H9 (cell line): ENCODE measurements around the gene SNN. TPM values are rescaled to one million over a fixed set of nuclear protein-coding genes. Genes with fewer than 3 reads are reported as not detected.

Source experiments
- DNase-seq: peaks from one replicate; pipeline ENCODE4 v3.0.0-alpha.2; 2017
- H2AFZ ChIP-seq: one replicate; pipeline ENCODE4 v1.6.1; 2013; ENCODE audit warnings: mild to moderate bottlenecking, low read length, control low read depth, moderate library complexity
- H2AK5ac ChIP-seq: 2 replicates; pipeline ENCODE4 v1.6.1; 2013; ENCODE audit warnings: low read length, control low read depth, mixed read lengths; ENCODE audit not compliant: insufficient read length
- H2BK120ac ChIP-seq: one replicate; pipeline ENCODE4 v1.6.1; 2013; ENCODE audit warnings: low read depth, mild to moderate bottlenecking, low read length, control low read depth, inconsistent platforms; ENCODE audit not compliant: poor library complexity, severe bottlenecking
- H2BK12ac ChIP-seq: 2 replicates; pipeline ENCODE4 v1.6.1; 2013; ENCODE audit warnings: low read length, control low read depth, mixed read lengths, low read depth; ENCODE audit not compliant: insufficient read length
- H2BK15ac ChIP-seq: 2 replicates; pipeline ENCODE4 v1.6.1; 2013; ENCODE audit warnings: low read depth, low read length, control low read depth
- H2BK20ac ChIP-seq: one replicate; pipeline ENCODE4 v1.6.1; 2013; ENCODE audit warnings: low read depth, mild to moderate bottlenecking, low read length, control low read depth, inconsistent platforms; ENCODE audit not compliant: poor library complexity, severe bottlenecking
- H2BK5ac ChIP-seq: 2 replicates; pipeline ENCODE4 v1.6.1; 2013; ENCODE audit warnings: low read length, control low read depth, mixed read lengths; ENCODE audit not compliant: insufficient read length
- H3K14ac ChIP-seq: 2 replicates; pipeline ENCODE4 v1.6.1; 2013; ENCODE audit warnings: low read length, control low read depth; ENCODE audit not compliant: insufficient read depth
- H3K18ac ChIP-seq: 2 replicates; pipeline ENCODE4 v1.6.1; 2013; ENCODE audit warnings: low read depth, mild to moderate bottlenecking, mixed read lengths, low read length, control low read depth; ENCODE audit not compliant: insufficient read length
- H3K23ac ChIP-seq: 2 replicates; pipeline ENCODE4 v1.6.1; 2013; ENCODE audit warnings: low read length, control low read depth, mixed read lengths, low read depth; ENCODE audit not compliant: insufficient read length
- H3K23me2 ChIP-seq: 2 replicates; pipeline ENCODE4 v1.6.1; 2013; ENCODE audit warnings: low read depth, mild to moderate bottlenecking, mixed read lengths, low read length, control low read depth; ENCODE audit not compliant: insufficient read length, poor library complexity, severe bottlenecking
- H3K27ac ChIP-seq: 2 replicates; pipeline ENCODE4 v1.5.1; 2013; ENCODE audit warnings: low read length, control low read depth, mixed read lengths, low read depth; ENCODE audit not compliant: insufficient read length
- H3K27me3 ChIP-seq: 2 replicates; pipeline ENCODE4 v1.6.1; 2013; ENCODE audit warnings: low read length, control low read depth, inconsistent platforms; ENCODE audit not compliant: insufficient read depth
- H3K4ac ChIP-seq: 2 replicates; pipeline ENCODE4 v1.6.1; 2013; ENCODE audit warnings: low read depth, mild to moderate bottlenecking, control low read depth, inconsistent platforms, low read length, moderate library complexity
- H3K4me1 ChIP-seq: 2 replicates; pipeline ENCODE4 v1.6.1; 2013; ENCODE audit warnings: low read length, control low read depth, inconsistent platforms; ENCODE audit not compliant: insufficient read depth
- H3K4me2 ChIP-seq: 2 replicates; pipeline ENCODE4 v1.6.1; 2013; ENCODE audit warnings: low read length, control low read depth, mixed read lengths; ENCODE audit not compliant: insufficient read length, insufficient read depth
- H3K56ac ChIP-seq: 2 replicates; pipeline ENCODE4 v1.6.1; 2013; ENCODE audit warnings: low read depth, mild to moderate bottlenecking, mixed read lengths, low read length, control low read depth; ENCODE audit not compliant: insufficient read length
- H3K79me1 ChIP-seq: 2 replicates; pipeline ENCODE4 v1.6.1; 2013; ENCODE audit warnings: low read depth, mild to moderate bottlenecking, moderate library complexity, low read length, control low read depth, inconsistent platforms; ENCODE audit not compliant: insufficient read depth, poor library complexity, severe bottlenecking
- H3K79me2 ChIP-seq: 2 replicates; pipeline ENCODE4 v1.6.1; 2013; ENCODE audit warnings: low read length, control low read depth, inconsistent platforms; ENCODE audit not compliant: insufficient read depth
- H3K9ac ChIP-seq: 2 replicates; pipeline ENCODE4 v1.6.1; 2013; ENCODE audit warnings: low read length, control low read depth, mixed read lengths; ENCODE audit not compliant: insufficient read length; ENCODE audit errors: extremely low read depth
- H3K9me3 ChIP-seq: one replicate; pipeline ENCODE4 v1.6.1; 2013; ENCODE audit warnings: low read depth, low read length, inconsistent platforms; ENCODE audit not compliant: control insufficient read depth
- H3T11ph ChIP-seq: one replicate; pipeline ENCODE4 v1.6.1; 2013; ENCODE audit warnings: mild to moderate bottlenecking, low read length, control low read depth, inconsistent platforms
- H4K20me1 ChIP-seq: one replicate; pipeline ENCODE4 v1.6.1; 2013; ENCODE audit not compliant: control insufficient read depth, insufficient read length, insufficient read depth
- H4K5ac ChIP-seq: 2 replicates; pipeline ENCODE4 v1.6.1; 2013; ENCODE audit warnings: low read depth, mild to moderate bottlenecking, mixed read lengths, low read length, control low read depth; ENCODE audit not compliant: insufficient read length
- H4K8ac ChIP-seq: replicated peaks from 2 replicates; pipeline ENCODE4 v1.6.1; 2013; ENCODE audit warnings: low read length, control low read depth, mixed read lengths, low read depth; ENCODE audit not compliant: insufficient read length
- H4K91ac ChIP-seq: 2 replicates; pipeline ENCODE4 v1.6.1; 2013; ENCODE audit warnings: low read depth, mild to moderate bottlenecking, moderate library complexity, mixed read lengths, low read length, control low read depth; ENCODE audit not compliant: insufficient read length
- H3K27ac Mint-ChIP-seq, 3 experiments: 2 replicates in 2 of 3; 3 replicates in 1 of 3; pipeline ENCODE4 v1.8.0; 2020 to 2021; ENCODE audit warnings: mixed read lengths in 3 of 3, mild to moderate bottlenecking in 1 of 3, moderate library complexity in 1 of 3
- H3K27me3 Mint-ChIP-seq: 2 replicates; pipeline ENCODE4 v1.8.0; 2021; ENCODE audit warnings: low read depth, mild to moderate bottlenecking, moderate library complexity, mixed read lengths
- H3K36me3 Mint-ChIP-seq, 3 experiments: 2 replicates in 2 of 3; 3 replicates in 1 of 3; pipeline ENCODE4 v1.8.0; 2020 to 2021; ENCODE audit warnings: low read depth in 3 of 3, mixed read lengths in 3 of 3; ENCODE audit not compliant: insufficient read depth in 1 of 3
- H3K4me1 Mint-ChIP-seq, 2 experiments: 2 replicates each; pipeline ENCODE4 v1.8.0; 2020; ENCODE audit warnings: mixed read lengths in 2 of 2
- H3K4me3 Mint-ChIP-seq, 2 experiments: 2 replicates in 1 of 2; 3 replicates in 1 of 2; pipeline ENCODE4 v1.8.0; 2020 to 2021; ENCODE audit warnings: mild to moderate bottlenecking in 2 of 2, mixed read lengths in 2 of 2, moderate library complexity in 1 of 2
- H3K9me3 Mint-ChIP-seq, 2 experiments: 2 replicates in 1 of 2; 3 replicates in 1 of 2; pipeline ENCODE4 v1.8.0; 2020; ENCODE audit warnings: mild to moderate bottlenecking in 2 of 2, mixed read lengths in 2 of 2, moderate library complexity in 1 of 2
- WGBS: extraction: QIAGEN DNeasy Blood & Tissue Kit; methylation state at CpG from one replicate; pipeline ENCODE4 v1.1.7; 2013; ENCODE audit warnings: missing lambda C conversion rate, low lambda C conversion rate, mixed read lengths; ENCODE audit not compliant: insufficient read length; ENCODE audit errors: extremely low coverage; 5-methylcytosine and 5-hydroxymethylcytosine counted together
- total RNA-seq: library from RNA; stranded (reverse); gene quantifications from 2 replicates; pipeline ENCODE4 v1.2.1, GENCODE V29; 2021
- TF ChIP-seq, protein P1 (sequence below): fragments of 200-600 bp; sonication (generic); conservative IDR thresholded peaks from 3 replicates; pipeline ENCODE4 v1.8.0; 2021; ENCODE audit warnings: antibody characterized with exemption, mild to moderate bottlenecking

The SNN gene
- total RNA-seq, 1 experiment from 2014 or later: 44.2 TPM

DNA sequence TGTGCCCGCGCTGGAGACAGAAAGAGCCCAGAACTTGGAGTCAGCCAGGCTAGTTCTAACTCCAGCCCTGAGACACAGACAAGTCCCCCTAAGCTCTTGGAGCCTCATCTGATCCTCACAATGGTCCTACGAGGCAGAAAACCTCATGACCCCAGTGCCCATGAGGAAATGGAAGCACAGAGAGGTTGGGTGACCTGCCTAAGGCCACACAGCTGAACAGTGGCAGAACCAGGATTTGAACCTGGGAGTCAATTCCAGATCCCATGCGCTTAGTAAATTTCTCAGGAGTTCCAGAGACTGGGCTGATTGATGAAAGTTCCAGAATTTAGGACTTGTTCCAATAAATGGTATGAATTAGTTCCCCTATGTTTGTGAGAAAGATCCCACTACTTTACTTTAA lies 42.5 kb upstream of the SNN start:
- Histone ChIP-seq H3K4me2 (no peak overlapping the region), H3K27ac (no peak overlapping the region), H2BK5ac (no peak overlapping the region), H2BK12ac (no peak overlapping the region), H2BK120ac (no peak overlapping the region), H3K79me1 (no peaks in the 10 kb centered on the region), H3K56ac (no peak overlapping the region), H3K23ac (no peak overlapping the region), H3K9ac (no peak overlapping the region), H3K9me3 (no peaks in the 10 kb centered on the region), H2AFZ (no peak overlapping the region), H2BK15ac (no peak overlapping the region), H3K14ac (no peak overlapping the region), H3K4me1 (no peaks in the 10 kb centered on the region), H4K5ac (no peak overlapping the region), H2AK5ac (no peak overlapping the region), H3K4ac (no peak overlapping the region), H4K91ac (no peak overlapping the region), H3K27me3 (no peaks in the 10 kb centered on the region), H4K20me1 (no peaks in the 10 kb centered on the region), H3K79me2 (no peaks in the 10 kb centered on the region), H3T11ph (no peak overlapping the region), H3K18ac (no peak overlapping the region), H4K8ac (no peak overlapping the region), H3K23me2 (no peaks in the 10 kb centered on the region), H2BK20ac (no peak overlapping the region)
- H3K27me3 Mint-ChIP-seq: peaks cover 1% of the 10 kb centered on the region; the same call in 1 of the 2 replicates
- no peak overlapping the region for H3K4me3 Mint-ChIP-seq
- DNase-seq: no peak
- WGBS: no CpG with 5 or more reads among the region's 4 CpGs
- H3K4me1 Mint-ChIP-seq: peaks cover 21 to 24% of the 10 kb centered on the region in 2 experiments
- 0 out of 7 replicates have a peak overlapping the region, but pooled peaks of 1 of the 3 experiments have one; percentile 25 for H3K27ac Mint-ChIP-seq
- TF ChIP-seq, protein P1, sequence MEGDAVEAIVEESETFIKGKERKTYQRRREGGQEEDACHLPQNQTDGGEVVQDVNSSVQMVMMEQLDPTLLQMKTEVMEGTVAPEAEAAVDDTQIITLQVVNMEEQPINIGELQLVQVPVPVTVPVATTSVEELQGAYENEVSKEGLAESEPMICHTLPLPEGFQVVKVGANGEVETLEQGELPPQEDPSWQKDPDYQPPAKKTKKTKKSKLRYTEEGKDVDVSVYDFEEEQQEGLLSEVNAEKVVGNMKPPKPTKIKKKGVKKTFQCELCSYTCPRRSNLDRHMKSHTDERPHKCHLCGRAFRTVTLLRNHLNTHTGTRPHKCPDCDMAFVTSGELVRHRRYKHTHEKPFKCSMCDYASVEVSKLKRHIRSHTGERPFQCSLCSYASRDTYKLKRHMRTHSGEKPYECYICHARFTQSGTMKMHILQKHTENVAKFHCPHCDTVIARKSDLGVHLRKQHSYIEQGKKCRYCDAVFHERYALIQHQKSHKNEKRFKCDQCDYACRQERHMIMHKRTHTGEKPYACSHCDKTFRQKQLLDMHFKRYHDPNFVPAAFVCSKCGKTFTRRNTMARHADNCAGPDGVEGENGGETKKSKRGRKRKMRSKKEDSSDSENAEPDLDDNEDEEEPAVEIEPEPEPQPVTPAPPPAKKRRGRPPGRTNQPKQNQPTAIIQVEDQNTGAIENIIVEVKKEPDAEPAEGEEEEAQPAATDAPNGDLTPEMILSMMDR: no peak
- H3K9me3 Mint-ChIP-seq: no peaks in the 10 kb centered on the region
- 0 out of 7 replicates have a peak, but pooled peaks cover 0 to 4% (median 0%) of the 10 kb centered on the region in 3 experiments for H3K36me3 Mint-ChIP-seq
